ENCODE measurements around the gene PADI4. TPM values are rescaled to one million over a fixed set of nuclear protein-coding genes. Genes with fewer than 3 reads are reported as not detected.

Gene PADI4
- total RNA-seq, 1 experiment from 2014 or later: not detected

DNA sequence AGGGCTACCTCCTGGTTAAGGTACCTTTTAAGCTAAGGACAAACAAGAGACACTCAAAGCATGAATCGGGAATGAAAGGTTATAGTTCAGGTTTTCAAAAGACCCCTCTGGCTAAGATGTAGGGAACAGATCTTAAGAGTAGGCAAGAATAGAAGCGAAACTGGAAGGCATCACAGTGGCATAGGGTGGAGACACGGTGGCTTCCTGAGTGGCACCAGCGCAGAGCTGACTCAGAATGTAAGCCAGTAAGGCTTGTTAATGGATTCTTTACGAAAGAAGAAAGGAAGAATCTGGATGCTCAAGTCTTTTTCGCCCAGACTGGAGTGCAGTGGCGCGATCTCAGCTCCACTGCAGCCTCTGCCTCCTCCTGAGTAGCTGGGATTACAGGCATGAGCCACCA, 85.2 kb downstream of the PADI4 start:
- Histone ChIP-seq H3K27me3 (ENCODE audit: control insufficient read depth, insufficient read depth, low read length) (no peaks in the 10 kb centered on the region), H3K27ac (ENCODE audit: low read length) (no peak overlapping the region), H3K4me1 (ENCODE audit: control insufficient read depth, insufficient read depth, low read length) (no peaks in the 10 kb centered on the region), H3K4me3 (ENCODE audit: low read depth in 2 of 2, low read length in 2 of 2) (no peak overlapping the region), H3K9me3 (ENCODE audit: control insufficient read depth, insufficient read depth, low read depth, low read length) (no peaks in the 10 kb centered on the region), H3K36me3 (ENCODE audit: control insufficient read depth, insufficient read depth, low read length) (no peaks in the 10 kb centered on the region)
- in situ Hi-C loops (cut with HindIII; ENCODE audit: low pct_unique_long_range_greater_than_20kb, low sequenced_read_pairs): no loop called here
- POLR2A ChIA-PET: no interaction called here
- no TSS peak for BruUV-seq (replicated peaks)
- no peak for DNase-seq (ENCODE audit: low read depth, low spot score)
- ATAC-seq: no peak
- intact Hi-C loops (cut with micrococcal nuclease; ENCODE audit: unreplicated experiment): no loop called here
- CTCF ChIA-PET: no interaction called here
- TF ChIP-seq, protein P1, sequence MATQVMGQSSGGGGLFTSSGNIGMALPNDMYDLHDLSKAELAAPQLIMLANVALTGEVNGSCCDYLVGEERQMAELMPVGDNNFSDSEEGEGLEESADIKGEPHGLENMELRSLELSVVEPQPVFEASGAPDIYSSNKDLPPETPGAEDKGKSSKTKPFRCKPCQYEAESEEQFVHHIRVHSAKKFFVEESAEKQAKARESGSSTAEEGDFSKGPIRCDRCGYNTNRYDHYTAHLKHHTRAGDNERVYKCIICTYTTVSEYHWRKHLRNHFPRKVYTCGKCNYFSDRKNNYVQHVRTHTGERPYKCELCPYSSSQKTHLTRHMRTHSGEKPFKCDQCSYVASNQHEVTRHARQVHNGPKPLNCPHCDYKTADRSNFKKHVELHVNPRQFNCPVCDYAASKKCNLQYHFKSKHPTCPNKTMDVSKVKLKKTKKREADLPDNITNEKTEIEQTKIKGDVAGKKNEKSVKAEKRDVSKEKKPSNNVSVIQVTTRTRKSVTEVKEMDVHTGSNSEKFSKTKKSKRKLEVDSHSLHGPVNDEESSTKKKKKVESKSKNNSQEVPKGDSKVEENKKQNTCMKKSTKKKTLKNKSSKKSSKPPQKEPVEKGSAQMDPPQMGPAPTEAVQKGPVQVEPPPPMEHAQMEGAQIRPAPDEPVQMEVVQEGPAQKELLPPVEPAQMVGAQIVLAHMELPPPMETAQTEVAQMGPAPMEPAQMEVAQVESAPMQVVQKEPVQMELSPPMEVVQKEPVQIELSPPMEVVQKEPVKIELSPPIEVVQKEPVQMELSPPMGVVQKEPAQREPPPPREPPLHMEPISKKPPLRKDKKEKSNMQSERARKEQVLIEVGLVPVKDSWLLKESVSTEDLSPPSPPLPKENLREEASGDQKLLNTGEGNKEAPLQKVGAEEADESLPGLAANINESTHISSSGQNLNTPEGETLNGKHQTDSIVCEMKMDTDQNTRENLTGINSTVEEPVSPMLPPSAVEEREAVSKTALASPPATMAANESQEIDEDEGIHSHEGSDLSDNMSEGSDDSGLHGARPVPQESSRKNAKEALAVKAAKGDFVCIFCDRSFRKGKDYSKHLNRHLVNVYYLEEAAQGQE (IDR thresholded peaks at IDR 0.05; ENCODE audit: insufficient read depth in 1 of 2, low read depth in 2 of 2, low read length in 1 of 2): no peak
- no peak for TF ChIP-seq CTCF (IDR thresholded peaks at IDR 0.05)
- no peak for TF ChIP-seq SIN3A (IDR thresholded peaks at IDR 0.05; ENCODE audit: borderline replicate concordance, insufficient read depth, low read depth, low read length)
- TF ChIP-seq POLR2AphosphoS5 (IDR thresholded peaks at IDR 0.05; ENCODE audit: low read depth, low read length): no peak
- TF ChIP-seq TCF7L2 (IDR thresholded peaks at IDR 0.05; ENCODE audit: low read depth, low read length): no peak

DNA sequence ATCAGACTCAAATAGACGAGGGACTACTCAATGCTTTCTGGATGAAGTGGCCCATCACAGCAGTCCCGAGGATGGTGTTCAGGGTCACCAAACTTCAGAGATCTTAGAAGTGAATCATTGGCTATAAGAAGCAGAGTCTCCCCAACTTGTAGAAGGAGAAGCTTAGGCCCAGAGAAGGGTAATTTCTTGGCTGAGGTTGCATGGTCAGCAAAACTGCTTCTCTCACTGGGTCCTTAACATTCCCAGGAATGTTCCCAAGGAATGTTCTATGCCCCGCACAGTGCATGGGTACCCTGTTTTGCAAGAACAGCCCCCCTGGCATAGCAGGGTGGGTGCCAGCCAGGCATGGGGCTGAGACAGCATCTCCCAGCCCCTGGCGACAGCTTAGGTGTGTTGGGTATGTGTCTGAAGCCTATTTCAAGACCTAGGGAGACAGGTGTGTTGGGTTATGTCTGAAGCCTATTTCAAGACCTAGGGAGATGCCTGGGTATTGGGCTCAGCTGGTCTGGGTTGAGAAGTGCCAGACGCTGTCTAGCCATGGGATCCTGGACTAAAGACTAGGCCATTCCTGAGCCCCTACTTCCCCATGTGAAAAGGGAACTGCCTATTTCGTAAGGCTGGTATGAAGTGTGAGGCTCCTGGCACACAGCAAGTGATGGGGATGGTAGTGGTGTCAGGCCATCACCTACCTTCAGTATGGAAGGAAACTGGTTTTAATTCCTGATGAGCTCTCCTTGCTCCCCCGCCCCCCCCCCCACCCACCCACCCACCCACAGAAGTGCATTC, 90.1 kb downstream of the PADI4 start:
- Histone ChIP-seq H3K4me1 (ENCODE audit: control insufficient read depth, insufficient read depth, low read length) (peaks cover under 1% of the 10 kb centered on the region; the same call in 1 of the 2 replicates), H3K4me3 (ENCODE audit: low read depth in 2 of 2, low read length in 2 of 2) (no peak overlapping the region), H3K9me3 (ENCODE audit: control insufficient read depth, insufficient read depth, low read depth, low read length) (no peaks in the 10 kb centered on the region), H3K27me3 (ENCODE audit: control insufficient read depth, insufficient read depth, low read length) (no peaks in the 10 kb centered on the region), H3K36me3 (ENCODE audit: control insufficient read depth, insufficient read depth, low read length) (no peaks in the 10 kb centered on the region), H3K27ac (ENCODE audit: low read length) (no peak overlapping the region)
- no peak for DNase-seq (ENCODE audit: low read depth, low spot score)
- BruUV-seq (replicated peaks): no TSS peak
- POLR2A ChIA-PET: no interaction called here
- in situ Hi-C loops (cut with HindIII; ENCODE audit: low pct_unique_long_range_greater_than_20kb, low sequenced_read_pairs): no loop called here
- intact Hi-C loops (cut with micrococcal nuclease; ENCODE audit: unreplicated experiment): no loop called here
- ATAC-seq: no peak
- TF ChIP-seq TCF7L2 (IDR thresholded peaks at IDR 0.05; ENCODE audit: low read depth, low read length): no peak
- TF ChIP-seq CTCF (IDR thresholded peaks at IDR 0.05): no peak
- TF ChIP-seq POLR2AphosphoS5 (IDR thresholded peaks at IDR 0.05; ENCODE audit: low read depth, low read length): no peak
- TF ChIP-seq, protein P1 (IDR thresholded peaks at IDR 0.05; ENCODE audit: insufficient read depth in 1 of 2, low read depth in 2 of 2, low read length in 1 of 2): no peak
- TF ChIP-seq SIN3A (IDR thresholded peaks at IDR 0.05; ENCODE audit: borderline replicate concordance, insufficient read depth, low read depth, low read length): no peak
- CTCF ChIA-PET: interaction anchor here (0.6 kb wide), 1 partner anchor 36 kb away, joined by 4 read pairs; no protein-coding TSS in a partner anchor

Measured in Panc1 (cell line).